ENCODE data around the gene CCDC112. TPM values are rescaled to one million over a fixed set of nuclear protein-coding genes. Genes with fewer than 3 reads are reported as not detected.

Gene CCDC112
- total RNA-seq, 1 experiment from 2014 or later: 4.3 TPM

DNA sequence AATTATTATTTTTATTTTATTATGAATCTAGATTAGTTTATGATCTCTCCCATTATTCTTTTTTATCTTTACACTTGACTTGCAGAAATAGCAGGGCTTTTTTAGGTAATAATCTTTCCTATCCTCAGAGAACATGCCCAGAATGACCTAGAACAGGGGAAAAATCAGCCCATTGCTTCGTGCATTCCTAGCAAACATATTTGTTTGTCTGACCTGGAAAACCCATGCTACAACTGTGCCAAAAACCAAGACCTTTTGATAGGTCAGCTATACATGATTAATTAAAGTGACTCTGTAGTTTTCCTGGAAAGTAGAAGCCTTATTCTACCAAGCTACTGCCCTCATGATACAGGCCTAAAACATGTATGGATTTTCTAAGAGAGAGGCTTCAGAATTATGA lies 24.1 kb upstream of the CCDC112 start:
- Histone ChIP-seq H3K4me1 (replicated peaks; ENCODE audit: insufficient read depth) (0 out of 2 replicates have a peak, but pooled peaks cover 5% of the 10 kb centered on the region), H3K79me2 (ENCODE audit: low read depth) (no peaks in the 10 kb centered on the region), H3K27me3 (ENCODE audit: insufficient read depth, low read depth) (no peaks in the 10 kb centered on the region), H3K4me2 (no peak overlapping the region), H3K27ac (no peak overlapping the region), H3K9me2 (ENCODE audit: insufficient read depth) (no peaks in the 10 kb centered on the region), H3K4me3 (no peak overlapping the region), H2AFZ (no peak overlapping the region), H3F3A (ENCODE audit: insufficient read depth, low read depth) (no peaks in the 10 kb centered on the region), H4K20me1 (ENCODE audit: insufficient read depth) (no peaks in the 10 kb centered on the region), H3K36me3 (ENCODE audit: low read depth) (no peaks in the 10 kb centered on the region), H3K9me3 (ENCODE audit: insufficient read depth, low read depth) (no peaks in the 10 kb centered on the region; the same call in 1 of the 2 replicates)
- BruUV-seq (replicated peaks): no TSS peak
- ChIA-PET POLR2A (ENCODE audit: unreplicated experiment) (no interaction called here), CTCF (no interaction called here)
- intact Hi-C loops (cut with micrococcal nuclease; ENCODE audit: unreplicated experiment): loop anchor here (5.0 kb wide), 1 partner anchor 47 kb away; no protein-coding TSS in a partner anchor
- no peak for TF ChIP-seq EZH2 (IDR thresholded peaks at IDR 0.05; ENCODE audit: low read depth)
- TF ChIP-seq, protein P1, sequence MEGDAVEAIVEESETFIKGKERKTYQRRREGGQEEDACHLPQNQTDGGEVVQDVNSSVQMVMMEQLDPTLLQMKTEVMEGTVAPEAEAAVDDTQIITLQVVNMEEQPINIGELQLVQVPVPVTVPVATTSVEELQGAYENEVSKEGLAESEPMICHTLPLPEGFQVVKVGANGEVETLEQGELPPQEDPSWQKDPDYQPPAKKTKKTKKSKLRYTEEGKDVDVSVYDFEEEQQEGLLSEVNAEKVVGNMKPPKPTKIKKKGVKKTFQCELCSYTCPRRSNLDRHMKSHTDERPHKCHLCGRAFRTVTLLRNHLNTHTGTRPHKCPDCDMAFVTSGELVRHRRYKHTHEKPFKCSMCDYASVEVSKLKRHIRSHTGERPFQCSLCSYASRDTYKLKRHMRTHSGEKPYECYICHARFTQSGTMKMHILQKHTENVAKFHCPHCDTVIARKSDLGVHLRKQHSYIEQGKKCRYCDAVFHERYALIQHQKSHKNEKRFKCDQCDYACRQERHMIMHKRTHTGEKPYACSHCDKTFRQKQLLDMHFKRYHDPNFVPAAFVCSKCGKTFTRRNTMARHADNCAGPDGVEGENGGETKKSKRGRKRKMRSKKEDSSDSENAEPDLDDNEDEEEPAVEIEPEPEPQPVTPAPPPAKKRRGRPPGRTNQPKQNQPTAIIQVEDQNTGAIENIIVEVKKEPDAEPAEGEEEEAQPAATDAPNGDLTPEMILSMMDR (conservative IDR thresholded peaks at IDR 0.05): no peak
- DNase-seq: no peak

DNA sequence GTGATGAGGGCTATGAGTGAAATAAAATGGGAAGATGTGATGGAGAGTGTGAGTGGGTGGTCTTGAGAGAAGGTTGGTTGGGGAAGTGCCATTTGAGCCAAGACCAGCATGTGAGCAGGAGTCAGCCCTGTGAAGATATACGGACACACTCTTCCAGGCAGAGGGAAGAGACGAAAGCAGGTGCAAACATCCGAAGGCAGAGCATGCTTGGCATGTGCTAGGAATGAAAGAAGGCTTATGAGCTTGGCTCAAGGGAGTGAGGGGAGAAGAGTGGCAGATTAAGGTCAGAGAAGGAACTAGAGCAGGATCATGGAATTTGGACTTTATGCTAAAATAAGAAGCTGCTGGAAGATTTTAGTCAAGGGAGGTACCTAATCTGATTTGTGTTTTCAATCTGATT lies 23.6 kb upstream of the CCDC112 start:
- Histone ChIP-seq H3K27me3 (ENCODE audit: insufficient read depth, low read depth) (no peaks in the 10 kb centered on the region), H2AFZ (no peak overlapping the region), H3K79me2 (ENCODE audit: low read depth) (no peaks in the 10 kb centered on the region), H4K20me1 (ENCODE audit: insufficient read depth) (no peaks in the 10 kb centered on the region), H3K36me3 (ENCODE audit: low read depth) (no peaks in the 10 kb centered on the region), H3K27ac (no peak overlapping the region), H3F3A (ENCODE audit: insufficient read depth, low read depth) (no peaks in the 10 kb centered on the region), H3K4me2 (no peak overlapping the region), H3K9me3 (ENCODE audit: insufficient read depth, low read depth) (no peaks in the 10 kb centered on the region; the same call in 1 of the 2 replicates), H3K9me2 (ENCODE audit: insufficient read depth) (no peaks in the 10 kb centered on the region), H3K4me3 (no peak overlapping the region), H3K4me1 (replicated peaks; ENCODE audit: insufficient read depth) (0 out of 2 replicates have a peak, but pooled peaks cover 5% of the 10 kb centered on the region)
- no peak for TF ChIP-seq EZH2 (IDR thresholded peaks at IDR 0.05; ENCODE audit: low read depth)
- TF ChIP-seq, protein P1 (conservative IDR thresholded peaks at IDR 0.05): no peak
- POLR2A ChIA-PET (ENCODE audit: unreplicated experiment): no interaction called here
- CTCF ChIA-PET: no interaction called here
- BruUV-seq (replicated peaks): no TSS peak
- intact Hi-C loops (cut with micrococcal nuclease; ENCODE audit: unreplicated experiment): loop anchor here (5.0 kb wide), 1 partner anchor 47 kb away; no protein-coding TSS in a partner anchor
- no peak for DNase-seq

DNA sequence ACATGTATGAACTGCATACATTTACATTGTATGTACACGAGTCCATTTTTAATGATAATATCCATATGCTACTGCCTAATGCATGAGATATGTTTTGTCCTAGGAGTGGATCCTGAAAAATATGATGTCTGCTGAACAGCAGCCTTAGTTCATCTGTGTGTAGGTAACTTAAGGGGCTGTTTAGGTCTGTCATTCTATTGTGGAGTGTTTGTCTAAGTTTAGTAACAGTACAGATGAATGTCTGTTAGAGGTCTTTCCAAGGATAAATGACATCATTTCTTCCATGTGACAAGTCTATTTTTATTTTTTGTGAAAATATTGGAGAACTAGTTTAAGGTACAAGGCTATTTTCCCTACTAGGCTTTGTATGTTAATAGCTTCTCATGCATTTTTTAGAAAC lies 22.6 kb upstream of the CCDC112 start:
- intact Hi-C loops (cut with micrococcal nuclease; ENCODE audit: unreplicated experiment): no loop called here
- CTCF ChIA-PET: no interaction called here
- Histone ChIP-seq H3K27ac (no peak overlapping the region), H3K9me2 (ENCODE audit: insufficient read depth) (no peaks in the 10 kb centered on the region), H3K4me2 (no peak overlapping the region), H3K36me3 (ENCODE audit: low read depth) (no peaks in the 10 kb centered on the region), H3F3A (ENCODE audit: insufficient read depth, low read depth) (no peaks in the 10 kb centered on the region), H4K20me1 (ENCODE audit: insufficient read depth) (no peaks in the 10 kb centered on the region), H3K79me2 (ENCODE audit: low read depth) (no peaks in the 10 kb centered on the region), H3K9me3 (ENCODE audit: insufficient read depth, low read depth) (no peaks in the 10 kb centered on the region; the same call in 1 of the 2 replicates), H3K4me1 (replicated peaks; ENCODE audit: insufficient read depth) (0 out of 2 replicates have a peak, but pooled peaks cover 5% of the 10 kb centered on the region), H3K4me3 (no peak overlapping the region), H3K27me3 (ENCODE audit: insufficient read depth, low read depth) (no peaks in the 10 kb centered on the region), H2AFZ (no peak overlapping the region)
- no peak for DNase-seq
- no TSS peak for BruUV-seq (replicated peaks)
- TF ChIP-seq, protein P1 (conservative IDR thresholded peaks at IDR 0.05): no peak
- TF ChIP-seq EZH2 (IDR thresholded peaks at IDR 0.05; ENCODE audit: low read depth): no peak
- POLR2A ChIA-PET (ENCODE audit: unreplicated experiment): no interaction called here

Data from PC-9 (cell line).